NCI-H2107 treated with DMSO at 0.1 percent for 48 hours (cell line): ENCODE data around the gene NHERF1.

ENCODE experiments used
- DNase-seq: peaks from one replicate; lab custom pipeline; 2025; ENCODE audit not compliant: unreplicated experiment; lab: John Stamatoyannopoulos, UW

NHERF1 gene

DNA sequence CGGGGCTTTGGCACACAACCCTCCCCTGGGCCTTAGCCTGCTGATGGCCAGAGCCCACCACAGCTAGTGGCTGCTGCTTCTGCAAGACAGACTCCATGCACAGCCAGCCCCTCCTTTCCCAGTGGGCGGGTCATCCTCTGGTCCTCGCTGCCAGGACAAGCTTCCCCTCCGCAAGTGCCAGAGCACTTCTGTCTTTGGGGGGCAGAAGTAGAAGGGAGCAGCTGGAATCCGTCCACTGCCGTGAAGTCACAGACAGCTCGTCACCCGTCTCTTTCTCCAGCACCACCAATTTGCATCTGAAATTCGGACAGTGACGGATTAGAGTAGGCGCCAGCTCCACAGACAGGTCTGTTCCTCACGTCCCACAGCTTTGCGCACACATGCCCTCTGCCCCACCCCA lies 59.0 kb downstream of the NHERF1 start:
- DNase-seq, result no peak

DNA sequence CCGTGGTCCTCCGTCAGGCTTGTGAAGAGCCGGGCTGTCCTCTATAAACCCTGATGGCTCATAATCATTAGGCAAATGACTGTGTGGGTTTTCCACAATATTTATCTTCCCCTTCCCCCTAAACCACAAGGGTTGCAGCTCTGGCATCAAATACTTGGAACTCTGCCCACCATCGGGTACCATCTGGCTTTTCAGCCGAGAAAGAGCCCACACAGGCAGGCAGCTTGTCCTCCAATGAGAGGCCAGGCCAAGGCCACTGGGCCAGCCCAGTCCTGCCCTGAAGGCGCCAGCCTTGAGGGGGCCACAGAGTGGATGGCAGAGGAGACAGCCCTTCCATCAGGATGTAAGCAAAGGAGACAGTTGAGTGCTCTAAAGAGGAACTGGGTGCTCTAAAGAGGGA lies 59.5 kb downstream of the NHERF1 start:
- DNase-seq, result peak; percentile 79

DNA sequence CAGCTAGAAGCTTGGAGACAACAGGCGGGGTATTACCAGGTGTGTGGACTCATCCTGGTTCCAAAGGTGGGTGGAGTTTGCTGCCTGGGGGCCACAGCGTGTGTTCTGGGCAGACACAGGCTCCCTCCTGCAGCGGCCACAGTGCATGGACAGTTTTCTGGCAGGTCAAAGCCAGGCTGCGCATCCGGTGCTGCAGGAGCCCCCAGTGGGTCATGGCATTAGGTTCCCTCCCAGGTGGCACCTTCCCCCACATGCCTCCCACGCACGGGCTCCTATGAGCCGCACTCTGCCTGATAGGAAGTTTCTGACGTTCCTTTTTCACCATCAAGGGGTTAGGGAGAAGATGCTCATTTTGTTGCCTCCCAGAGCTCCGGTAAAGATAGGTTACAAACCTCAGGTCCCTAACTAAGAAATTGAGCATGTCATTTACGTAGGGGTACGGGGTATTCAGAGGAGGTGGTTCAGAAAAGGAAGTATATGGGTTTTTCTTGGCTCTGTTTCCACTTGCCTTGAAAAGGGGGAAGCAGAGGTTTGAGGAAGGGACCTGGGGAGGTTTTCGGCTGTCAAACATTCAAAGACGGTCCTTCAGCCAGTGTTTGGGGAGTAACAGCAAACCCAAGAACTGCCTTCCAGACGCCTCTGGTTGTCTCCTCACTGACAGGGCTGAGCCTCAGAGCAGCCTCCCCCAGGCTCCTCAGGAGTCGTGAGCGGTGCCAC lies 60.4 kb downstream of the NHERF1 start:
- DNase-seq, result no peak

DNA sequence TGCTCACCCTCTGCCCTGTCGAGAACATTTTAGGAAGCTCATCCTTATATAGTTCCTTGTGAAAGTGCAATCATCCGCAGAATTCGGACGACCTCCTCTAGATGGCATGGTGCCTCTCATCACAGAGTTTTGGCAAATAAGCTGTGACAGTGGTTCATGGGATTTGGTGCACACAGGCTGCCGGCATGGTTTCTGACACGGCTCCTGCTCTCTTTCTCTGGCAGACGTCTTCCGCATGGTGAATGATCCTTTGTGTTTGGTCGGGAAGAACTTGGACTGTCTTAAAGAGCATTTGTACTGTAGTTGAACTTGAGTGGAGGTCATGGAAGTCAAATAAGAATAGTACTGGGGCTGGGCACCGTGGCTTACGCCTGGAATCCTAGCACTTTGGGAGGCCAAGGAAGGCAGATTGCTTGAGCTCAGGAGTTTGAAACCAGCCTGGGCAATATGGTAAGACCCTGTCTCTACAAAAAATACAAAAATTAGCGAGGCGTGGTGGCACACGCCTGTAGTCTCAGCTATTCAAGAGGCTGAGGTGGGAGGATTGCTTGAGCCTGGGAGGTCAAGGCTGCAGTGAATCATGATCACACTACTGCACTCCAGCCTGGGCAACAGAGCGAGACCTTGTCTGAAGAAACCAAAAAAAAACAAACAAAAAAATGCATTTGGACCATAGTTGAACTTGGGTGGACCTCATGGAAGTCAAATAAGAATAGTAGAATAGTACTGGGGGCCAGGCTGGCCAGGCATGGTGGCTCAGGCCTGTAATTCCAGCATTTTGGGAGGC lies 62.5 kb downstream of the NHERF1 start:
- DNase-seq, result no peak

DNA sequence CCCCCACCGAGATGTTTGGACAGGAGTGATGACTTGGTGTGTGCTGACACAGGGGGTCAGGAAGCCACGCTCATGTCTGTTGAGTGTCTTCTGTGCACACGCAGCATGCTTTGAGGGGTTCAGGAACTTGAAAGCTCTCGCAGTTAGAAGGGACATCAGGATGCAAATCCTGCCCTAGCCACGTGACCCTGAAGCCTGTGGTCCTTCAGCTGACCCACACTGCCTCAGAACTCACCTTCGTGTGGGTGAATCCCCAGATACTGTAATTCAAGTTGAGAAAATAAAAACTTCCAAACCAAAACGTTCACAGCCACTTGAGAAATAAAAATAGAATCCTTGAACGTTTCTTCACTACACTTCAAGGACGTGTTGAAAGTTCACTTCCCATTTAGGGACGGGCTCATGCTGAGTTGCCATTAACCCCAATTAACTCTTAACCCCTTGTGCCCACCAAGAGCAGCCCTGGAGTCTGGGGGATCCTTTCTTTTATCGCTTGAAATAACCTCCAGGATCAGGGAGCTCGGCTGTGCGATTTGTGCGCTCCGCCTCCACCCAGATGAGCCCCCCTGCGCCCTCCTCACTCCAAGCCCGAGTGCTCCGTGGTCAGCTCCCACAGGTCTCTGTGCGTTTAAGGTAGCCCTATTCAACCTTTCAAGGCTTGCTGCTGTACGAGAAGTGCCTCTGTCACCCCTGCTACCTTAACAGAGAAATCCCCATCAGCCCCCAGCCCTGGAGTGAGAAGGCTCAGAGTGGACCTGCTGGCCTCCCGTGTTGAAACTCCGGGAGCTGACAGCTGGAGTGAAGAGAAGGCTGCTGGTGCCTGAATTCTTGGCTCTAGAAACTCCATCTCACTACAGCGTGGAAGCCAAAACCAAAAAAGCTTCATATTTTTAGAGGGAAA lies 63.9 kb downstream of the NHERF1 start:
- DNase-seq, result no peak

DNA sequence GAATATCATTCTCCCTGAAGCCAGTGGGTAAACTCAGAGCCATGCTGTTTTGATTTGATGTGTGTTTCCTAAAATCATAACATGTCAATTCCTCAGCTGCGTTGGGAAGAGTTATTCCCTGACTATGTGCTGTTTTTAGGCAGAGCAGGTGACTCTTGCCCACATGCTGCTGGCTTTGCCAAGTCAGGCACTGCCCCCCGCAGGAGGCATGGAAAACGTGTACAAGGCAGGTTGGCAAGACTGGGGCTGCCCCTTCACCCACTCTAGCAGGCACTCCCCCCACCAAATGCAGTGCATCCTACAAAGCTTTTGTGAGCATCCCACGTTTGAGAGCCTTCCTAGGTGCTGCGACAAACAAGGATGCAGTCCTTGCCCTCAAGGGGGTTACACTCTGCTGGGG lies 66.0 kb downstream of the NHERF1 start:
- DNase-seq, result no peak

DNA sequence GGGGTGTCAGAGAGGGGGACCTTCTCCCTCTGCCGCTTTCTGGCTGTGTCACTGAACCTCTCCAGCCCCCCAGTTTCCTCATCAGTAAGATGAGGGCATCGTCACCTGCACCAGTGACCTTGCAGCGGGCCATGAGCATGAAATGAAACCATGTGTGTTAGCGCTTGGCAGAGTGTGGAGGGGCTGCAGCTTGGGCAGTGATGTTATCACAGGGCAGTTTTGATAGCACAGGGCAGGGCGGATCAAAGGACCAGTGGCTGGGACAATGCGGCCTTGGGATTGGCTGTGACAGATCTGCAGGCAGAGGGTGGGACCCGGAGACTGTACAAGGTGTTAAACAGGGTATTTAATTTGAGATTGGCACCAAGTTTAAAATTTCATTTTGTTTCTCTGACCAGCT lies 66.6 kb downstream of the NHERF1 start:
- no peak for DNase-seq

DNA sequence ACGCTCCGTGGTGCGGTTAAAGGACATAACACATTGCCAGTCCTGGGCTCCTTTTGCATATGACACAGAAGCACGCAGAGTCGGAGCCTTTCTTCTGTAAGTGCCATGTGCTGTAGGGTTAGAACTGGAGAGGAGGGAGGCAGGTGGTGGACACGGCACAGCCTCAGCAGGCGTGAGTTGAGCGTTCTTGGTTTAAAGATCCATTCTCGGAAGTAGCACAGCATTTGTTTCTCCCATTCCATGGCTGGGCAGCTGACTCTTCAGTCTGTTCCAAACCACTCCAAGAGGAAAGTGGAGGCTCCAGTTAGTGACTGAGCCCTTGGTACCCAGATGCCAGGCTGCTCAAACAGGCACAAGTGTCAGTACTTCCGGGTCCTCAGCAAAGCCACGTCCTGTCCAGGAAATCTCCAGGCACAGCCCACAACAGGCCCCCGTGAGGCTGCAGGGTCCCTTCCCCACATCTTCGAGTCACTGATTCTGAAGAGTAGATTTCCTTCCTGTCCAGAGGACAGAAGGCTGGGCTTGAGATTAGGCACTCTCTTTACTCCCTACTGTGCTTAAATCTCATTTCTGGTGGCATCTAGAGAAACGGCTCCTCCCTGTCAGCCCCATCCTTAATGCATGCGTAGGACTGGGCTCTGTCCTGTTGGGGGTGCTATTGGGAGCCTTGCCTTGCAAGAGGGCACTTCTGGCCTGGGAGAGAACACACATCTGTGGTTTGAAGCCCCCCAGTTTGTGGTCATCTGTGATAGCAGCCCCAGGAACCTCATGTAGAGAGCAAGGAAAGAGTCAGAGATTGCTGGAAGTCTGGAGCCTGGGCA lies 67.3 kb downstream of the NHERF1 start:
- no peak for DNase-seq

DNA sequence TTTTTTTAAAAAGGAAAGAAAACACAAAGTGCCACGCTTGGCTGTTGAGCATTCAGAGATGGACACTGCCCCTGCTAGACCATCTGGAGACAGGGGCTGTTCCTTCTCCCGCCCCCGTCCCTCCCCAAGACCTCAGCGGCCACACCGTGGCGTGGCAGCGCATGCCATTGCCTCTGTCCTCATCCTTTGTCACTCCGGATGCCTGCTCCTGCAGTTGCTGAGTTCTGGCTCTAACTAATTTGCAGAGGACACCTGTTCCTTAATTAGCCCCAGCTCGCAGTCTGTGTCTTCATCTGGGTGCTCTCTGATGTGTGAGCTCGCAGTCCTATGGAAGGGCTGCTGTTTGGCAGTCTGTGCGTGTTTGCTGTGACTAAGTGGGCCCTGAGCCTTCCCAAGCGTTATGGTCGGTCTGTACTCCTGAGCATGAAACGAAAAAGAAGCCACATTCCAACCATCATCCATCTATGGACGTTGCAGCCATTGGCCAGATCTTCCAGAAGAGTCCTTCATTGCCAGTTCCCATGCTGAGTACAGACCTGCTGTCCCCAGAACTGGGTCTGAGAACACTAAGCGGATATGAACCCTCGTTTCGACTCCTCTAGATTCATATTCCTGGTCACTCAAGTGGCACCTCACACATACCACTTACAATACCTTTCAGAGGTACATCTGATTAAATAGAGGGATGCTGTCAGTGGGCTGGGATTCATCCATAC lies 68.6 kb downstream of the NHERF1 start:
- DNase-seq, result no peak

DNA sequence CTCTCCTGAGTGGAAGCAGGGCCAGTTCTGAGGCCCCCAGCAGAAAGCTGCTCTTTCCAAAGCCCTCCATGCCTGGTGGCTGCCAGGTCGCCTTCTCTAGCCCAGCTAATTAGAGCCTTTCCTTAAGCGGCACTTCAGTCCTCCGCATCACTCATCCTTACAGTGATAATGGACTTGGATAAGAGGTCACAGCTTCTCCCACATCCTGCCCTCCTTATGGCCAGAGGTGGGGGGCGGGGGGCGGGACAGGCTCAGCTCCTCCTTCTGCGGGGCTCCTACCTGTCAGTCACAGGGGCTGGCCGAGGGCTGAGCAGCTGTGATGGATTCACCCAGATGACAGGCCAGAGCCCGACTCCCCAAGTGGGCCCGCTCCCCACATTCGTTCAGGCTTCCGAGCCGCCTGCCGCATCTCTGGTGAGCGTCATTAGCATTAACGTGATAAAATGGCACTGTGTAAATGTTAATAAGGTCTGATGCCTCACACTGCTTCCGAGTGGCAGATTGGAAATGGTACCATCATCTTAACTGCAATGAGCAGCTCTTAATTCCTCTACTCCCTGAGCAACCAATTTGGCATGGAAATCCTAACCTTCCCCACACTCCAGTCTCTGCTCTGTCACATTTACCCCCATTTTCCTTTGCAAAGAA lies 70.0 kb downstream of the NHERF1 start:
- no peak for DNase-seq
